GM12801 (cell line): Measurements from ENCODE around the gene C1orf216.
A peak's percentile ranks its signal among the peaks of the same experiment; 100 is the strongest.

ENCODE experiments used
- TF ChIP-seq, protein P1 (sequence below): IDR thresholded peaks from one replicate; pipeline ENCODE4 v1.5.1; 2011; ENCODE audit warnings: control low read depth; ENCODE audit not compliant: insufficient read length; ENCODE audit errors: extremely low read depth

C1orf216 gene

DNA sequence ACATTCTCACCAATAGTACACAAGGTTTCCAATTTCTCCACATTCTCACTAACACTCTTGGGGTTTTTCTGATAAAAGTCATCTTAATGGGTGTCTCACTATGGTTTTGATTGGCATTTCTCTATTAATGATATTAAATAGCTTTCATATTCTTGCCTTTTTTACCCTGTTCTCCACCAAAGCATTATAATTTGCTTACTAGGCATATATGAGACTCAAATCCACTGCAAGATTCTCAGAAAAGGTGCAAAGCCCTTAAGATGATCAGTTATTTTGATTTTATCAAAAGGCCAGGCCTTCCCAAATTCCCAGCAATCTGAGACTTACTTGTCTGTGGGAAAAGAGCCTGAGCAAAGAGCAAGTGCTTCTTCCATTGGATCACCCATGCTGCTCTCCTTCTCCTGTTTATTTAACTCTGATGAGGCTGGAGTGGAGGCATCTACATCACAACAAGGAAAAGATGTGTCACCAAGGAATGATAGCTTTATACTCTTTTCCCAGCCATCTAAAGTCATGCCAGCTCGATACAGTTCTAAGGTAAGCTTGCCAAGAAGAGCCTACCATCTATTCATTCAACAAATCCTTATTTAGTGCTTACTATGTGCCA lies 26.5 kb upstream of the C1orf216 start:
- TF ChIP-seq, protein P1, sequence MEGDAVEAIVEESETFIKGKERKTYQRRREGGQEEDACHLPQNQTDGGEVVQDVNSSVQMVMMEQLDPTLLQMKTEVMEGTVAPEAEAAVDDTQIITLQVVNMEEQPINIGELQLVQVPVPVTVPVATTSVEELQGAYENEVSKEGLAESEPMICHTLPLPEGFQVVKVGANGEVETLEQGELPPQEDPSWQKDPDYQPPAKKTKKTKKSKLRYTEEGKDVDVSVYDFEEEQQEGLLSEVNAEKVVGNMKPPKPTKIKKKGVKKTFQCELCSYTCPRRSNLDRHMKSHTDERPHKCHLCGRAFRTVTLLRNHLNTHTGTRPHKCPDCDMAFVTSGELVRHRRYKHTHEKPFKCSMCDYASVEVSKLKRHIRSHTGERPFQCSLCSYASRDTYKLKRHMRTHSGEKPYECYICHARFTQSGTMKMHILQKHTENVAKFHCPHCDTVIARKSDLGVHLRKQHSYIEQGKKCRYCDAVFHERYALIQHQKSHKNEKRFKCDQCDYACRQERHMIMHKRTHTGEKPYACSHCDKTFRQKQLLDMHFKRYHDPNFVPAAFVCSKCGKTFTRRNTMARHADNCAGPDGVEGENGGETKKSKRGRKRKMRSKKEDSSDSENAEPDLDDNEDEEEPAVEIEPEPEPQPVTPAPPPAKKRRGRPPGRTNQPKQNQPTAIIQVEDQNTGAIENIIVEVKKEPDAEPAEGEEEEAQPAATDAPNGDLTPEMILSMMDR, result no peak

DNA sequence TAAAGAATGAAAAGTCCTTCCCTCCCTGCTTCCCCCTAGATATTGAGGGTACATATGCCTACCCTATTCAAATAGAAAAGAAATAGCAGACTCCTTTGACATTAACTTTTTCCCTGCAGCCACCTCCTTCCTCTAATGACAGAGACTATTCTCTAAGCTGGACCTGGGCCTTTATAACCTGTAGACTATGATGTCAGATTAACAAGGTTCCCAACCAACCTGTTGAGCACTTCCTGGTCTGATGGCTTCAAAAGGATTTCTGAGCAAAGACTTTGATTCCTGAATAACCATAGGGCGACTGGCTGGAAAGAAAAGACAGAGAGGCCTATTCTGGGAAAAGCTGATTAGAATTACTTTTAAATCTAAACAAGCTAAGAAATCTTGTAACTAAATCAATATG lies 18.4 kb upstream of the C1orf216 start:
- TF ChIP-seq, protein P1, result no peak

DNA sequence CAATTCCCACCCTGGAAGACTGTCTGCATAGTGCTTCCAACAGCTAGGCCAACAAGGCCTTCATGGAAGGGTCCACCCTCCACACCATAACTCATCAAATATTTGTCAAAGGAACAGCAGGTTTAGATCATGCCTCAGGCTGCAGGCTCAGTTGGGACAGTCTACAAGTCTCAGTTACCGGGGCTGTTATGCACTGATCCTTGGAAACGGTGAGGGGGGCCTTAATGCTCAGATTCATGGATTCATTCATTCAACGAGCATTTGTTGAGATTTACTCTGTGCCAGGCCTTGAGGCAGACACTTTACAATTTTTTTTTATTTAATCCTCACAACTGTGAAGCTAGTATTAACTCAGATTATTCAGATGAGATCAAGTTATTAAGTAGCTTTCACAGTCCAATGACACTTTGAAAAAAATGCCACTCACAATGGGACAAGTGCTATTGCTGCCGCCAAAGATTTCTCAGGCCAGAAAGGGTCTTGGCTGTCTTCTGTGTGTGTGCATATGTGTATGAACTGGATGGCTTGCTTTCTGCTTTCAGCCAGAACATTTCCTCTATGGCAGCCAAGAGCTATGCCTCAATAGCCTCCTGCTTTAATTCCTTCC lies 8.9 kb upstream of the C1orf216 start:
- TF ChIP-seq, protein P1, result no peak

DNA sequence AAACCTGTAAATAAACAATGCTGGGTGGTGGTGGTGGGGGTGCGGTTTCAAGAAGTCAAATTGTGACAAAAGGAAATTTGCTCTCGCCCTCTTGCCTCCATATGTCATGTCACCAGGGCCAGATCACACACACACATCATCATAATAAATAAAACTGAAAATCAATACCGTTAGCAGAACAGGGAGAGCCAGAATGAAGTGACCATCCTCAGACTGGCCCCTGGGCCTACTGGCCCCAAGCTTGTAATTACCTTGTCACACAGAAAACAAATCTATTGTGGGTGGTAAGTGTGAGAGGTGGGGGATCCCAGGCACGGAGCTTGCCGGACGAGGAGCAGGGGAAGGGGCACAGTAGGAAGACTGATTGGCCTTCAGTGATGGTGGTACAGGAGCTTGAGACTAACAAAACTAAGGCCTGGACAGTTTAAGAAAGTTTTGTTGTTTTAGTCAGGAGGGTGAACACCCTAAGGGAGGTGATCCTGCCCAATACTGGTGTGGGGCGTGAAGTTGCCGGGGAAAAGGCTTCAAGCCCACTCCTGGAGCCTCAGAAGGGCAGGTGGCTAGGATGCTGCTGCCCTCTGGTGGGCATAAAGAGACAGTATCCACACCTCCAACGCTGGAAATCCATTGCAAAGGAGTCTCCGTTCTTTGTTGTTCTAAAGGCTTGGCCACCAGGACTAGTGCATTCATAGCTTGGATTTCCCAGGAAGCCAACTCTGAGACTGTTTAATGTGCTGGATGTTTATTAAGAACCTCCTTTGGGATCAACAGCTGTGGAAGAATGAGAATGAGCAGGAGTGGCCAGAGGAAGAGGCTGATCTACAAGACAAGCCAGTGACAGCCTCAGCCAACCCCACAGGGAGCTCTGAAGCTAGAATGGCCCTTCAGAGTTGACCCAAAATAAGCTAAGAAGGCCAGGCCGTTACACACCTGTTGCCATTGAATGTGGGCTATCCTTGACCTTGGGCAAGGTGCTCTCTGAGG lies 8.1 kb upstream of the C1orf216 start:
- TF ChIP-seq, protein P1, result no peak

DNA sequence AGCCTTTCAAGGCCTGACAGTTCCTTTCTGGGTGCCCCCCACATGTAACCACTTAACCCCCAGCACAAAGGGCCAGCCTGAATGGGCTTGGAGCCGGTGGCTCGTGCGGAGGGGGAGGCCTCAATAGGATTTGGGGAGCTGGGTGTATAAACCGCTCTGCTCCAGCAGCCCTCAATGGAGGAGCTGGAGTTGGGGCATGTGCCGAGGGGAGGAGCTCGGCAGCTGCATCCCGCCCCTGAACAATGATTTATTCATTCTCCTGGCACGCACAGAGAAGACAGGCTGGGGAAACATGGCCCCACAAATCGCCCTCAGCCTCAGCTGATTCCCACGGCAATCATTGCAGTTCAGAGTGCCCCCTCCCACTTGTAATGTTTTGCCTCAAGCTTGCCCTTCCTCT lies 6.9 kb upstream of the C1orf216 start:
- TF ChIP-seq, protein P1, result no peak

DNA sequence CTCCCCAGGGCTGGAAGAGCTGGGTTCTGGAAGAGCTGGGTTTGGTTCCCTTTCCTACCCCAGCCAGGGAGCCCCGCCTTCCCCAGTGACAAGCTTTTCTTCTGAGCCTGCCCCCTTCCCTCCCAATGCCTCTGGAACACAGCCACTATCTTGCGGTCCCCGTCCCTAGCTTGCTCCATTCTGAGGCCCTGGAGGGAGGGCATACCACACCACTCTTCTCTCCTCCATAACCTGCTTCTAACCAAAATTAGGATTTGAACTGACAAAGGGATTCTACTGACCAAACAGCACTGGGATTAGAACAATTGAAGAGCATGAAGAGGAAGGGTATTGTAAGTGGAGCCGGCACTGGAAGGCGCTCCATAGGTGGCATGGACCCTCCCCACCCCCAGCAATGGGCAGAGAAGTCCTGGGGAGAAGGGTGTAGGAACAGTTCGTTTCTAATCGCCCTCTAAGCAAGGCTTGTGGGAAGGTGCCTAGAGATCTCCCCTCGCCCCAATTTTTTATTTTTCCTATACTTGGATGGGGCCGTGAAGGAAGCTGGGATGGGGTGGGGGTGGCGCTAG lies 690 bp downstream of the C1orf216 start:
- TF ChIP-seq, protein P1, result no peak

DNA sequence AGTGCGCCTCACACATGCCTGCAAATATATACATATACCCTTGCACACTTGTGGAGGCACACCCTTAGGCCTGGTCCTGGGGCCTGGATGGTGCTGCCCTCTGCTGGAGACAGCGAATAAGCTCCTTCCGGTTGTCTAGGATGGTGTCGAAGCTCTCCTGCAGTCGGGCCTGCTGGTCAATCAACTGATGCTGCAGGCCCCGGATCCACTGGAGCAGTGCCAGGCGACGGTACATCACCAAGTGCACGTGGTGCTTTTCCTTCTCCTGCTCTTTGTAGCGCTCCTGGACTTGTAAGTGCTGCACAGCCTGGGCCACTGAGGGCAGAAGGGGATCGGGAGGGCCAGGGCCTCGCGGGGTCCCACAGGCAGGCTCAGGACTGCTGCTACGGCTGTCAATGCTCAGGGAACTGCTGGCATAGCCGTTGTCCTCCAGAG lies 3.1 kb downstream of the C1orf216 start:
- TF ChIP-seq, protein P1, result peak; percentile 46
